Measurements from ENCODE around the gene GFRA1.

Gene GFRA1

DNA sequence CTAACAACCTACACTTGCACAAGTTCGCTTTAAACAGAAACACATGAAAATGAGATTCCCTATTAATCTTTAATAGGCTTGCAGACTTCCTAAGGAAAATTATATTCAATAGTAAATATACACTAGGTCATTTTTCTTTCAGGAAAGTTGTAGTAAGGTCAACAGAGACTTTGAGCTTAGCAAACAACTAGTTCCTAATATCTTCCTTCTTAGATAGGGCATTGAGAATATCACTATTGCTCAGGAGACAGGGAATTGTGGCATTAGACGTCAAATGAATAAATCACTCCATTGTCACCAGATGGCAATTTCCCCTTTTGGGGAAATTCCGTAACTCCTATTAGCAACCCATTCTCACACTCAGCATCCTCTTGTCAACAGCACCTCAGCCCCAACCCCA is 164.9 kb downstream of the GFRA1 start:
- H3K36me3 ChIP-seq (replicated peaks in 1 of 2; ENCODE audit: control insufficient read depth in 2 of 2, insufficient read depth in 2 of 2, low read length in 2 of 2): no peaks in the 10 kb centered on the region
- no peak overlapping the region for H2BK12ac ChIP-seq (ENCODE audit: low read length)
- no peak overlapping the region for H3K18ac ChIP-seq (ENCODE audit: low read length)
- H3K14ac ChIP-seq (ENCODE audit: low read length): no peak overlapping the region
- no peak overlapping the region for H2BK15ac ChIP-seq (ENCODE audit: low read length)
- H3K79me1 ChIP-seq (ENCODE audit: low read depth, low read length): no peaks in the 10 kb centered on the region
- H2BK120ac ChIP-seq (ENCODE audit: low read depth, low read length): no peak overlapping the region
- H3K4me3 ChIP-seq (ENCODE audit: low read length in 2 of 2): no peak overlapping the region
- H3K23ac ChIP-seq (ENCODE audit: low read depth, low read length, poor library complexity): no peak overlapping the region
- H2AFZ ChIP-seq (ENCODE audit: low read length): no peak overlapping the region
- no CpG with 5 or more reads among the region's 3 CpGs for WGBS, 2 donors (ENCODE audit: extremely low coverage in 2 of 2, insufficient read length in 2 of 2, insufficient replicate concordance in 1 of 2)
- no peak overlapping the region for H4K91ac ChIP-seq (ENCODE audit: low read depth, low read length, poor library complexity)
- no peak overlapping the region for H3K27ac ChIP-seq (replicated peaks; ENCODE audit: low read length)
- no peak overlapping the region for H3K9ac ChIP-seq (ENCODE audit: low read depth, low read length, poor library complexity)
- H3K4ac ChIP-seq (ENCODE audit: low read length): no peak overlapping the region
- no peak overlapping the region for H2AK5ac ChIP-seq (ENCODE audit: low read depth, low read length)
- no peak overlapping the region for H2BK5ac ChIP-seq (ENCODE audit: low read length)
- H3K9me3 ChIP-seq (replicated peaks in 1 of 2; ENCODE audit: control insufficient read depth in 2 of 2, insufficient read depth in 1 of 2, low read depth in 1 of 2, low read length in 2 of 2): no peaks in the 10 kb centered on the region
- no peak overlapping the region for H3K4me2 ChIP-seq (ENCODE audit: insufficient read depth, low read length, poor library complexity, severe bottlenecking)
- H3K4me1 ChIP-seq (ENCODE audit: control insufficient read depth in 2 of 2, insufficient read depth in 1 of 2, low read depth in 1 of 2, low read length in 2 of 2): no peaks in the 10 kb centered on the region
- no peak overlapping the region for H4K8ac ChIP-seq (ENCODE audit: low read depth, low read length)
- H3K27me3 ChIP-seq (ENCODE audit: control insufficient read depth in 3 of 3, insufficient read depth in 3 of 3, low read depth in 1 of 3, low read length in 3 of 3): no peaks in the 10 kb centered on the region
- no peak for DNase-seq (ENCODE audit: low spot score)

DNA sequence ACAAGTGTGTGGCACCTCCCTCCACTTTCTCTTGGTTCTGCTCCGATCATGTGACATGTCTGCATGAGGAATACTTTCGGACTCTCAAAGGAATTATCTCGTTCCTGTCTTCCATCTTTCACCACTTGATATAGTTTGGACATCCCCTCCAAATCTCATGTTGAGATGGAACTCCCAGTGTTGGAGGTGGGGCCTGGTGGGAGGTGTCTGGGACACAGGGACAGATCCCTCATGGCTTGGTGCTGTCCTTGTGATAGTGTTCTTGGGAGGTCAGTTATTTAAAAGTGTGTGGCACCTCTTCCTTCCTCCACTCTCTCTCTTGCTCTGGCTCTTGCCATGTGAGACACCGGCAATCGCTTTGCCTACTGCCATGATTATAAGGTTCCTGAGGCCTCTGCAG is 166.4 kb downstream of the GFRA1 start:
- no peak overlapping the region for H3K9ac ChIP-seq (ENCODE audit: low read depth, low read length, poor library complexity)
- no peak overlapping the region for H4K91ac ChIP-seq (ENCODE audit: low read depth, low read length, poor library complexity)
- H3K4me3 ChIP-seq (ENCODE audit: low read length in 2 of 2): no peak overlapping the region
- no peaks in the 10 kb centered on the region for H3K4me1 ChIP-seq (ENCODE audit: control insufficient read depth in 2 of 2, insufficient read depth in 1 of 2, low read depth in 1 of 2, low read length in 2 of 2)
- H3K23ac ChIP-seq (ENCODE audit: low read depth, low read length, poor library complexity): no peak overlapping the region
- no peak overlapping the region for H2BK12ac ChIP-seq (ENCODE audit: low read length)
- no peak overlapping the region for H2BK15ac ChIP-seq (ENCODE audit: low read length)
- H3K9me3 ChIP-seq (replicated peaks in 1 of 2; ENCODE audit: control insufficient read depth in 2 of 2, insufficient read depth in 1 of 2, low read depth in 1 of 2, low read length in 2 of 2): no peaks in the 10 kb centered on the region
- no peak overlapping the region for H2AFZ ChIP-seq (ENCODE audit: low read length)
- H4K8ac ChIP-seq (ENCODE audit: low read depth, low read length): no peak overlapping the region
- no peaks in the 10 kb centered on the region for H3K27me3 ChIP-seq (ENCODE audit: control insufficient read depth in 3 of 3, insufficient read depth in 3 of 3, low read depth in 1 of 3, low read length in 3 of 3)
- no peak overlapping the region for H2BK120ac ChIP-seq (ENCODE audit: low read depth, low read length)
- H3K14ac ChIP-seq (ENCODE audit: low read length): no peak overlapping the region
- no peak overlapping the region for H3K18ac ChIP-seq (ENCODE audit: low read length)
- H3K79me1 ChIP-seq (ENCODE audit: low read depth, low read length): no peaks in the 10 kb centered on the region
- H3K4me2 ChIP-seq (ENCODE audit: insufficient read depth, low read length, poor library complexity, severe bottlenecking): no peak overlapping the region
- H3K4ac ChIP-seq (ENCODE audit: low read length): no peak overlapping the region
- DNase-seq (ENCODE audit: low spot score): no peak
- no CpG with 5 or more reads among the region's 5 CpGs for WGBS, 2 donors (ENCODE audit: extremely low coverage in 2 of 2, insufficient read length in 2 of 2, insufficient replicate concordance in 1 of 2)
- H2AK5ac ChIP-seq (ENCODE audit: low read depth, low read length): no peak overlapping the region
- H3K36me3 ChIP-seq (replicated peaks in 1 of 2; ENCODE audit: control insufficient read depth in 2 of 2, insufficient read depth in 2 of 2, low read length in 2 of 2): no peaks in the 10 kb centered on the region
- H2BK5ac ChIP-seq (ENCODE audit: low read length): no peak overlapping the region
- no peak overlapping the region for H3K27ac ChIP-seq (replicated peaks; ENCODE audit: low read length)

DNA sequence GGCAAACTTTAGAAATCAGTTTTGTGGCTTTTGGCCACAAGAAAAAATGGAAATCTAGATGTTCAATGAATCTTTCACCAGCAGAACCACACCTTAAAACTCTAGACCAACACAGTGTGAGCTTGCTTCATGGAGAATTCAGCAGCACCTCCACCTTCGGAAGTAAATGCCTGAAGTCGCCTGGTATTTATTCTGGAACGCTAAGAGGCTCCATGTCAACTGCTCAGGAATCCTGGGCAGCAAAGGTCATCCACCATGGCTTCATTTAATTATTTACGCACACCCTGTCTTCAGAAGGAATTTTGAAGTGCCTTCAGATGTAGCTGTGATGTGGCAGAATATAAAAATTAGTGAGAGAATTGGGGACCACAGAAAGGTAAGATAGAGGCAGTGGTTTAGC is 167.7 kb downstream of the GFRA1 start:
- Histone ChIP-seq H3K4me2 (ENCODE audit: insufficient read depth, low read length, poor library complexity, severe bottlenecking) (no peak overlapping the region), H2BK120ac (ENCODE audit: low read depth, low read length) (no peak overlapping the region), H3K23ac (ENCODE audit: low read depth, low read length, poor library complexity) (no peak overlapping the region), H4K8ac (ENCODE audit: low read depth, low read length) (no peak overlapping the region), H4K91ac (ENCODE audit: low read depth, low read length, poor library complexity) (no peak overlapping the region), H2BK5ac (ENCODE audit: low read length) (no peak overlapping the region), H2BK15ac (ENCODE audit: low read length) (no peak overlapping the region), H3K9me3 (replicated peaks in 1 of 2; ENCODE audit: control insufficient read depth in 2 of 2, insufficient read depth in 1 of 2, low read depth in 1 of 2, low read length in 2 of 2) (no peaks in the 10 kb centered on the region), H3K9ac (ENCODE audit: low read depth, low read length, poor library complexity) (no peak overlapping the region), H2AK5ac (ENCODE audit: low read depth, low read length) (no peak overlapping the region), H3K14ac (ENCODE audit: low read length) (no peak overlapping the region), H3K27me3 (ENCODE audit: control insufficient read depth in 3 of 3, insufficient read depth in 3 of 3, low read depth in 1 of 3, low read length in 3 of 3) (no peaks in the 10 kb centered on the region), H3K4ac (ENCODE audit: low read length) (no peak overlapping the region), H3K79me1 (ENCODE audit: low read depth, low read length) (no peaks in the 10 kb centered on the region), H2BK12ac (ENCODE audit: low read length) (no peak overlapping the region), H3K27ac (replicated peaks; ENCODE audit: low read length) (no peak overlapping the region), H2AFZ (ENCODE audit: low read length) (no peak overlapping the region), H3K36me3 (replicated peaks in 1 of 2; ENCODE audit: control insufficient read depth in 2 of 2, insufficient read depth in 2 of 2, low read length in 2 of 2) (no peaks in the 10 kb centered on the region), H3K18ac (ENCODE audit: low read length) (no peak overlapping the region), H3K4me3 (ENCODE audit: low read length in 2 of 2) (no peak overlapping the region), H3K4me1 (ENCODE audit: control insufficient read depth in 2 of 2, insufficient read depth in 1 of 2, low read depth in 1 of 2, low read length in 2 of 2) (no peaks in the 10 kb centered on the region)
- no CpG with 5 or more reads among the region's 4 CpGs for WGBS, 2 donors (ENCODE audit: extremely low coverage in 2 of 2, insufficient read length in 2 of 2, insufficient replicate concordance in 1 of 2)
- DNase-seq (ENCODE audit: low spot score): no peak

DNA sequence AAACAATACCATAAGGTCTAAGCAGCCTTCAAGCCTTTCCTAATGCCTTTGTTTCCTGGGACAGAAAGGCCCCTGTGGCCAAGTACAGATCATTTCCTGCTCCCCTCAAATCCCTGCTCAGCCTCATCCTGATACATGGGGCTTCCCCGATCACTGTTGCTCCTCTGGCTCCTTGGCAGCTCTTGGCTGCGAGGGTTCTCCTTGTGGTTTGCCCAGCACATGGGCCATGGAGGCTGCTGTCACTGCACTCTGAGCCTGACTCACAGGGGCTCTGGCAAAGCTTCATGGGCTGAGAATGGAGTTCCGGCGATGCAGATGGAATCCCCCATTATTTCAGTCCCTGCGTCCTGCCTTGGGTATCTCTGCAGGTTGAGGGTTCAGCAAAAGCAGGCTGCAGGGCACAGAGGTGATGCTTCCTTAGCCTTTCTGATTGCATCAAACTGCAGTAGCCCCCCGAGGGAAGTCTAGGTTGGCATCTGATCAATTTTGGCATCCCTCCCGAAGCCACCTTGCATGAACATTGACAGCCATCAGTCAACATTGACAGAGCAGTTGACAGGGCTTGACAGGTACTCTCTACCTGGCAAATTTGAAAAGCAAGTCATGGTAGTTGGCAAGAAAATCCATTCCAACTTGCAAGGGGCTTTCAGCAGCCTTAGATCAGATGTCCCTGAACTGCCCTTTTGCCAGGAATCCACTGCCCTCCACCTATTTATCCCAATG is 168.6 kb downstream of the GFRA1 start:
- H3K18ac ChIP-seq (ENCODE audit: low read length): no peak overlapping the region
- no peak overlapping the region for H3K4ac ChIP-seq (ENCODE audit: low read length)
- H3K27me3 ChIP-seq (ENCODE audit: control insufficient read depth in 3 of 3, insufficient read depth in 3 of 3, low read depth in 1 of 3, low read length in 3 of 3): no peaks in the 10 kb centered on the region
- no peak overlapping the region for H2AK5ac ChIP-seq (ENCODE audit: low read depth, low read length)
- no peaks in the 10 kb centered on the region for H3K36me3 ChIP-seq (replicated peaks in 1 of 2; ENCODE audit: control insufficient read depth in 2 of 2, insufficient read depth in 2 of 2, low read length in 2 of 2)
- H3K4me3 ChIP-seq (ENCODE audit: low read length in 2 of 2): no peak overlapping the region
- H3K27ac ChIP-seq (replicated peaks; ENCODE audit: low read length): no peak overlapping the region
- H3K79me1 ChIP-seq (ENCODE audit: low read depth, low read length): no peaks in the 10 kb centered on the region
- no peaks in the 10 kb centered on the region for H3K4me1 ChIP-seq (ENCODE audit: control insufficient read depth in 2 of 2, insufficient read depth in 1 of 2, low read depth in 1 of 2, low read length in 2 of 2)
- no peak overlapping the region for H3K9ac ChIP-seq (ENCODE audit: low read depth, low read length, poor library complexity)
- H4K8ac ChIP-seq (ENCODE audit: low read depth, low read length): no peak overlapping the region
- no peaks in the 10 kb centered on the region for H3K9me3 ChIP-seq (replicated peaks in 1 of 2; ENCODE audit: control insufficient read depth in 2 of 2, insufficient read depth in 1 of 2, low read depth in 1 of 2, low read length in 2 of 2)
- no peak overlapping the region for H3K4me2 ChIP-seq (ENCODE audit: insufficient read depth, low read length, poor library complexity, severe bottlenecking)
- H2AFZ ChIP-seq (ENCODE audit: low read length): no peak overlapping the region
- H2BK120ac ChIP-seq (ENCODE audit: low read depth, low read length): no peak overlapping the region
- no peak overlapping the region for H3K14ac ChIP-seq (ENCODE audit: low read length)
- H2BK5ac ChIP-seq (ENCODE audit: low read length): no peak overlapping the region
- no peak overlapping the region for H4K91ac ChIP-seq (ENCODE audit: low read depth, low read length, poor library complexity)
- H2BK12ac ChIP-seq (ENCODE audit: low read length): no peak overlapping the region
- no peak overlapping the region for H2BK15ac ChIP-seq (ENCODE audit: low read length)
- no CpG with 5 or more reads among the region's 7 CpGs for WGBS, 2 donors (ENCODE audit: extremely low coverage in 2 of 2, insufficient read length in 2 of 2, insufficient replicate concordance in 1 of 2)
- no peak for DNase-seq (ENCODE audit: low spot score)
- no peak overlapping the region for H3K23ac ChIP-seq (ENCODE audit: low read depth, low read length, poor library complexity)
